Measurements from ENCODE around the gene ARTN.

ARTN gene

GRCh38 chr1:43925846-43926245 is 7.8 kb upstream of the ARTN start:
- DNase-seq = no peak

GRCh38 chr1:43930168-43930948 is 3.2 kb upstream of the ARTN start:
- no peak for DNase-seq

DNA sequence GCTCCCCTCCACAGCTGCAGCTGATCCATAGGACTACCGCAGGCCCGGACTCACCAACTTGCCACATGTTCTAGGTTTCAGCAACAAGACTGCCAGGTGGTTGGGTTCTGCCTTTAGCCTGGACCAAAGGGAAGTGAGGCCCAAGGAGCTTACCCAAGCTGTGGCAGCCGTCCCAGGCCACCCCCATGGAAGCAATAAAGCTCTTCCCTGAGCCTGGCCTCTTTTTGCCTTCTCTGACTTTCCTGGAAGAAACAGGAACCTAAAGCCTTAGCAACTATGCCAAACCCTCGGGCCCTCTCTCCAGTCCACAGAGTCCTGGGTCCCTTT is 2.7 kb upstream of the ARTN start:
- no peak for DNase-seq

- no peak for DNase-seq
Measured at GRCh38 chr1:43931711-43932660, 1.6 kb upstream of the ARTN start.

- DNase-seq = no peak
Measured at GRCh38 chr1:43932786-43933385, 715 bp upstream of the ARTN start.

GRCh38 chr1:43934101-43934985 is 742 bp downstream of the ARTN start:
- DNase-seq = peak; percentile 81

DNA sequence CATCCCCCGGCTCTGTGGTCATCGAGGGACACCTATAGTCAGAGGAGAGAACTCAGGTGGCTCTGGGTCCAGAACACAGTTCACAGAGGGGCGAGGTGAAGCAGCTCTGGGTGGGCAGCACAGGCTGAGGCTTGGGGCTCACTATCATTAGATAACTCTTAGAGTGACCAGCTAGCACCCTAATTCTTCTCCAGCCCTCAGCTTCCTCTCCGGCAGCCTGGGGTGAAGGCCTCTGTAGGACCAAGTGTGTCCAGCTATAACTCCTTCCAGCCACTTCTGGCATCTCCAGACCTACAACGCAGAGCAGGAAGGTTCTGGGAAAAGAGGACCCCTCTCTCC is 1.4 kb downstream of the ARTN start:
- no peak for DNase-seq

DNA sequence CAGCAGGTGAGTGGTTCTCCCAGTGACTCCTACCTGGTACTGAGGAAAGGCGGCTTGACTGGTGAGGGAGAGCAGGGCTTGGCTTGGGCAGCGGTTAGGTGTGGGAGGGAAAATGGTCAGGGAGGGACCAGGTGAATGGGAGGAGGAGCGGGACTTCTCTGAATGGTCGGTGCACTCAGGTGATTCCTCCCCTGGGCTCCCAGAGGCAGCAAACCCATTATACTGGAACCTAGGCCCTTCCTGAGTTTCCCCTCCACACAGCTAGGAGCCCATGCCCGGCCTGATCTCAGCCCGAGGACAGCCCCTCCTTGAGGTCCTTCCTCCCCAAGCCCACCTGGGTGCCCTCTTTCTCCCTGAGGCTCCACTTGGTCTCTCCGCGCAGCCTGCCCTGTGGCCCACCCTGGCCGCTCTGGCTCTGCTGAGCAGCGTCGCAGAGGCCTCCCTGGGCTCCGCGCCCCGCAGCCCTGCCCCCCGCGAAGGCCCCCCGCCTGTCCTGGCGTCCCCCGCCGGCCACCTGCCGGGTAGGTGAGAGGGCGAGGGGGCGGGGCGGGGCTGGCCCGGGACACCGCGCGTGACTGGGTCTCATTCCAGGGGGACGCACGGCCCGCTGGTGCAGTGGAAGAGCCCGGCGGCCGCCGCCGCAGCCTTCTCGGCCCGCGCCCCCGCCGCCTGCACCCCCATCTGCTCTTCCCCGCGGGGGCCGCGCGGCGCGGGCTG is 2.3 kb downstream of the ARTN start:
- no peak for DNase-seq

DNA sequence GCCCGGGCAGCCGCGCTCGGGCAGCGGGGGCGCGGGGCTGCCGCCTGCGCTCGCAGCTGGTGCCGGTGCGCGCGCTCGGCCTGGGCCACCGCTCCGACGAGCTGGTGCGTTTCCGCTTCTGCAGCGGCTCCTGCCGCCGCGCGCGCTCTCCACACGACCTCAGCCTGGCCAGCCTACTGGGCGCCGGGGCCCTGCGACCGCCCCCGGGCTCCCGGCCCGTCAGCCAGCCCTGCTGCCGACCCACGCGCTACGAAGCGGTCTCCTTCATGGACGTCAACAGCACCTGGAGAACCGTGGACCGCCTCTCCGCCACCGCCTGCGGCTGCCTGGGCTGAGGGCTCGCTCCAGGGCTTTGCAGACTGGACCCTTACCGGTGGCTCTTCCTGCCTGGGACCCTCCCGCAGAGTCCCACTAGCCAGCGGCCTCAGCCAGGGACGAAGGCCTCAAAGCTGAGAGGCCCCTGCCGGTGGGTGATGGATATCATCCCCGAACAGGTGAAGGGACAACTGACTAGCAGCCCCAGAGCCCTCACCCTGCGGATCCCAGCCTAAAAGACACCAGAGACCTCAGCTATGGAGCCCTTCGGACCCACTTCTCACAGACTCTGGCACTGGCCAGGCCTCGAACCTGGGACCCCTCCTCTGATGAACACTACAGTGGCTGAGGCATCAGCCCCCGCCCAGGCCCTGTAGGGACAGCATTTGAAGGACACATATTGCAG is 3.0 kb downstream of the ARTN start:
- DNase-seq = peak; percentile 58

DNA sequence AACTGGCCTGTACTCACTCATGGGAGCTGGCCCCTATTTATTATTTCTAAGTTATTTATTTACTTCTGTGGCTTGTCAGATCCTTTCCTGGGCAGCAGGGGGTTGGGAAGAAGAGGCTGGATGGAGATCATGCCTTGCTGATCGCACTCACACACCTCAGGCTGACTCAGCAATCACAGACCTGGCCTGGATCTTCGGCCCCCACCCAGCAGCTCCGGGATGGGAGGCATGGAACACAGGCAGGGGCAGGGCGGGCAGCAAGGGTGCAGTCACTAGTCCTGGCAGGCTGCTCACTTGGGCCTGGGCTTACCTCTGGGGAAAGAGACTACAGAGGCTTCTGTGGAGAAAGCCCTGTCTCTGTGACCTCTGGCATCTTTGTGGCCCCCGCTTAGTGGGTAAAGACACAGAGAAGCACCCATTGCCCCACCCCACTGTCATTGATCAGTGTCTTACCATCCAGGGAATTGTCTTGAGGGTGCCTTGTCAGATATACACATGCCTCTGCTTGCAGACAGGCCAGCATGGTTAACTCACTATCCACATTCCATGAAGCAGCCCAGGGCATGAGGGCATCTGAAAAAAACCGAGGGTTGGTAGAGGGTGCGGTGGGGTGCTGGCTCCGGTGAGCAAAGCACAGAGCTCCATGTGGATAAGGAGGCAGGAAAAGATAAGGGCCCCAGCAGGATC is 3.7 kb downstream of the ARTN start:
- no peak for DNase-seq

- DNase-seq = no peak
Measured at GRCh38 chr1:43938383-43938782, 4.8 kb downstream of the ARTN start.

- DNase-seq = no peak
Measured at GRCh38 chr1:43938892-43939587, 5.4 kb downstream of the ARTN start.

DNA sequence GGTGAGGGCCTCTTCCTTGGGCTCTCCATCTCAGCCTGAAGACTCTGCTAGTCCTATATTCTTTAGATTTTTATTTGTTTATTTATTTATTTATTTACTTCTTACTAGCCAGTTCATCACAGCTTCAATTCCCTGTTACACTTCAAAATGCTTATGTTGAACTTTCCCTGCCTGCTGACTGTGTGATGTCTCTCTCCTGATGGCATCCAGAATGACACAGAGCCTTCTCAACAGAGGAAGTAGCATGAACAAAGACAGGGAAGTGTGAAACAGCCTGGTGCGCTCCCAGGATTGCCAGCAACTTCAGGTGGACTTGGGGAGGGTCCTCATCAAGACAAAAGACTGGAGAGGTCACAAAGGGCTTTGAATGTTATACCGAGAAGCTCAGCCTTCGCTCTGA is 8.8 kb downstream of the ARTN start:
- DNase-seq = no peak

- DNase-seq = no peak
Measured at GRCh38 chr1:43944860-43945259, 11.3 kb downstream of the ARTN start.

DNA sequence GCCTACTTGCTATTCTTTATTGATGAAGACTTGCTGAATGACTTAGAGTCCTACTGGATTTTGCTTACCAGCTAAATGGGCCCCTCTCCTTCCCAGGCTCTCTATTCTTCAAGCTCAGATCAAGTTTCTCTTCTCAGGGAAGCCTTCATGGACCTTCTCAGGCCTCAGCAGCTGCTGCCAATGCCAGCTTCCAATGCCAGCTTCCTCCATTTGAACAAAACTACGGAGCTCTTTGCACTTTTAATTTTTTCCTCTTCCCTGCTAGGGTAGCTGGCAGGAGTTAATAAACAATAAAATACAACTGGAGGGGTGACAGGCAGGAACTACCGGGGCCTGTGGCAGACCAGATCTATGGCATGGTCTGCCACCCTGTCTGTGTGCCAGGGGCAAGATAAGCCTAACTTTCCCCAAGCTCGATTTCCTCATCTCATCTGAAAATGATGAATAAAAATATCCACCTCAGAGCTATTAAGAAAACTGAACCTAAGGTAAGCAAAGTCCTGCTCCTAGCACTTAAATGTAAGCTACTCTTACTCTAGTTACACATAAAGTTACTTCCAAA is 12.2 kb downstream of the ARTN start:
- DNase-seq = no peak

- peak; percentile 98 for DNase-seq
Measured at GRCh38 chr1:43946236-43947060, 12.8 kb downstream of the ARTN start, which contains the start of gene IPO13. IPO13 (plus strand) TSS chr1:43946950; CDS start chr1:43947601, 651 bp downstream.

- DNase-seq = no peak
Measured at GRCh38 chr1:43947061-43947873, 13.7 kb downstream of the ARTN start.

All from right hindlimb (tissue), 1 donor.